Lower leg skin (tissue), 3 donors: ENCODE results near the gene PDCL3.

Experiments used
- CTCF ChIP-seq, 3 donors: fragments of 450-650 bp; IDR thresholded peaks; one replicate each; pipeline ENCODE4 v1.5.1; 2016; ENCODE audit warnings: antibody characterized with exemption in 3 of 3, mild to moderate bottlenecking in 3 of 3, moderate library complexity in 2 of 3
- POLR2A ChIP-seq, 2 donors: fragments of 450-650 bp; IDR thresholded peaks; one replicate each; pipeline ENCODE4 v1.6.1; 2016 to 2017; ENCODE audit warnings: antibody characterized with exemption in 2 of 2, mild to moderate bottlenecking in 1 of 2, moderate library complexity in 1 of 2

GRCh38 chr2:100554798-100555407, 7.9 kb upstream of the PDCL3 start:
- TF ChIP-seq CTCF (IDR thresholded peaks at IDR 0.05), result no peak
- no peak for TF ChIP-seq POLR2A (IDR thresholded peaks at IDR 0.05)
